Cerebellar cortex (tissue), 1 donor: ENCODE data around the gene NTSR1.

Experiments
- DNase-seq: peaks from one replicate; pipeline ENCODE4 v3.0.0-alpha.2; 2015; ENCODE audit warnings: low spot score

NTSR1 gene

GRCh38 chr20:62804627-62805154, 96.1 kb downstream of the NTSR1 start, which contains the start of gene OGFR:
Gene OGFR, plus strand, starts transcription at chr20:62804835. Its CDS starts 25 bp downstream, at chr20:62804860.
- no peak for DNase-seq

- DNase-seq: no peak
Measured at GRCh38 chr20:62805155-62805710, 96.6 kb downstream of the NTSR1 start.

GRCh38 chr20:62805711-62806382, 97.2 kb downstream of the NTSR1 start:
- DNase-seq: no peak

- DNase-seq: no peak
Measured at GRCh38 chr20:62806383-62807050, 97.9 kb downstream of the NTSR1 start.

- no peak for DNase-seq
Measured at GRCh38 chr20:62807444-62808210, 99.0 kb downstream of the NTSR1 start.

- DNase-seq: peak; percentile 75
Measured at GRCh38 chr20:62808211-62808865, 99.7 kb downstream of the NTSR1 start.

- DNase-seq: no peak
Measured at GRCh38 chr20:62809530-62810428, 101.1 kb downstream of the NTSR1 start.

GRCh38 chr20:62811320-62811719, 102.7 kb downstream of the NTSR1 start:
- no peak for DNase-seq

- DNase-seq: no peak
Measured at GRCh38 chr20:62811720-62812119, 103.1 kb downstream of the NTSR1 start.
